ENCODE measurements around the gene E2F3. TPM values are rescaled to one million over a fixed set of nuclear protein-coding genes. Genes with fewer than 3 reads are reported as not detected.

The E2F3 gene
- total RNA-seq, 1 experiment from 2014 or later: 30.2 TPM

DNA sequence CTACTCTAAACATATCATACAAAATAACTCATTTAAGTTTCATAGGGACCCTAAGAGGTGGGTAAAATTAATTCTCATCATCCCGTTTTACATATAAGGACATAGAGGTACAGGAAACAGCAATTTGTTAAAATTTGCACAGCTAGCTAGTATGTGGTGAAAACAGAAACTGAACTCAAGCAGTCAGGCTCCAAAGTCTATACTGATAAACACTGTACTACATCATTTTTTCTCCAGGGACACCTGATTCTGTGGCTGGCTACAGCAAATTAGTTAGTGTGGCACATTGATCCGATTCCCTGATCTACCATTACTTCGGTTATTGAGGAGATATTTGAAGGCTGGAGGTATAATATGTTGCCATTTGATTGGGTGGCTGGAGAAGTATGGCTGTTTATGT is 36.2 kb upstream of the E2F3 start (continued):
- TF ChIP-seq, protein P1, sequence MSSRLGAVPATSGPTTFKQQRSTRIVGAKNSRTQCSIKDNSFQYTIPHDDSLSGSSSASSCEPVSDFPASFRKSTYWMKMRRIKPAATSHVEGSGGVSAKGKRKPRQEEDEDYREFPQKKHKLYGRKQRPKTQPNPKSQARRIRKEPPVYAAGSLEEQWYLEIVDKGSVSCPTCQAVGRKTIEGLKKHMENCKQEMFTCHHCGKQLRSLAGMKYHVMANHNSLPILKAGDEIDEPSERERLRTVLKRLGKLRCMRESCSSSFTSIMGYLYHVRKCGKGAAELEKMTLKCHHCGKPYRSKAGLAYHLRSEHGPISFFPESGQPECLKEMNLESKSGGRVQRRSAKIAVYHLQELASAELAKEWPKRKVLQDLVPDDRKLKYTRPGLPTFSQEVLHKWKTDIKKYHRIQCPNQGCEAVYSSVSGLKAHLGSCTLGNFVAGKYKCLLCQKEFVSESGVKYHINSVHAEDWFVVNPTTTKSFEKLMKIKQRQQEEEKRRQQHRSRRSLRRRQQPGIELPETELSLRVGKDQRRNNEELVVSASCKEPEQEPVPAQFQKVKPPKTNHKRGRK (CRISPR knock-in tag; IDR thresholded peaks at IDR 0.05; ENCODE audit: borderline replicate concordance): no peak

DNA sequence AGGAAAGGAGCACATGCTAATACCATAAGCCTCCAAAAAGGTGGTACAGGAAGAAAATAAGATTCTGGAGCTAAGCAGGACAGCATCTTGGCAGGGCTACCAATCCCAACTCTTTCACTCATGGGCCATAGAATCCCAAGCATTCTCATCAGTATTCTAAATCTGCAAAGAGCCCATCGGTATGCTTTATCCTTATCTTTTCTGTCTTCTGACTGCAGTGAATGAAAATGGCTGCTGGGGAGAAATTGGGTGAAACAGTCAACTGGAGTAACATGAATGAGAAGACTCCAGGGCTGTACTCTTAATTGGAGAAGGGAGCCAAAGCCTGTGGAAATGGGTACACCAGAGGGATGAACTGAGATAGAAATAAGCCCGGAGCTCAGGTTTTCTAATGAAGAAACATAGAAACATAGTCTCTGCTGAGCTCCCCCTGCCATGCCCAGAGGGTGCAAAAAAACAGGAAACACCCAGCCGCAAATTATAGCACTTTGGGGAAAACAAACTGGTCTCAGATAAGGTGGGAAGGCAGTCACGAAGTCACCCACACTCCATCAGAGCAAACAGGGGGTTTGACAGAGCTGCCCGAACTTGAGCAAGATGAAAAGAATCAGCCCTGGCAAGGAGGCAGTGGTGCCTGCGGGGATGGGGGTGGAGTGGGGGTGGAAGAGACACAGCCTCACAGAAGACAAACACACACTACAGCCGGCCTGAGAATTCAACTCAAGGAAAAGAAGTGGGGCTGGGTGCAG is 35.4 kb upstream of the E2F3 start:
- CTCF ChIA-PET: interaction anchor here (0.8 kb wide), 1 partner anchor 240 kb away, joined by 5 read pairs; no protein-coding TSS in a partner anchor
- ATAC-seq (peak; percentile 32), DNase-seq (ENCODE audit: low spot score) (no peak)
- H3K4me1 Mint-ChIP-seq: no peaks in the 10 kb centered on the region
- H3K9me3 Mint-ChIP-seq: peaks cover 8% of the 10 kb centered on the region
- H3K27me3 Mint-ChIP-seq (ENCODE audit: low read depth): no peaks in the 10 kb centered on the region; the same call in 1 of the 2 replicates
- no peaks in the 10 kb centered on the region for H3K36me3 Mint-ChIP-seq
- POLR2A ChIA-PET: interaction anchor here (0.7 kb wide), 1 partner anchor 20 kb away, joined by 3 read pairs; no protein-coding TSS in a partner anchor
- H3K27ac Mint-ChIP-seq: no peak overlapping the region
- TF ChIP-seq ETV6 (CRISPR knock-in tag; IDR thresholded peaks at IDR 0.05) (no peak), ESRRA (CRISPR knock-in tag; IDR thresholded peaks at IDR 0.05; ENCODE audit: borderline replicate concordance) (no peak), GTF2I (CRISPR knock-in tag; conservative IDR thresholded peaks at IDR 0.05) (no peak), RORB (CRISPR knock-in tag; IDR thresholded peaks at IDR 0.05) (no peak), ZNF396 (CRISPR knock-in tag; IDR thresholded peaks at IDR 0.05; ENCODE audit: borderline replicate concordance) (no peak), ZNF263 (CRISPR knock-in tag; IDR thresholded peaks at IDR 0.05; ENCODE audit: low read depth) (no peak)
- TF ChIP-seq, protein P2, sequence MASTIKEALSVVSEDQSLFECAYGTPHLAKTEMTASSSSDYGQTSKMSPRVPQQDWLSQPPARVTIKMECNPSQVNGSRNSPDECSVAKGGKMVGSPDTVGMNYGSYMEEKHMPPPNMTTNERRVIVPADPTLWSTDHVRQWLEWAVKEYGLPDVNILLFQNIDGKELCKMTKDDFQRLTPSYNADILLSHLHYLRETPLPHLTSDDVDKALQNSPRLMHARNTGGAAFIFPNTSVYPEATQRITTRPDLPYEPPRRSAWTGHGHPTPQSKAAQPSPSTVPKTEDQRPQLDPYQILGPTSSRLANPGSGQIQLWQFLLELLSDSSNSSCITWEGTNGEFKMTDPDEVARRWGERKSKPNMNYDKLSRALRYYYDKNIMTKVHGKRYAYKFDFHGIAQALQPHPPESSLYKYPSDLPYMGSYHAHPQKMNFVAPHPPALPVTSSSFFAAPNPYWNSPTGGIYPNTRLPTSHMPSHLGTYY (CRISPR knock-in tag; IDR thresholded peaks at IDR 0.05): no peak
- TF ChIP-seq, protein P3, sequence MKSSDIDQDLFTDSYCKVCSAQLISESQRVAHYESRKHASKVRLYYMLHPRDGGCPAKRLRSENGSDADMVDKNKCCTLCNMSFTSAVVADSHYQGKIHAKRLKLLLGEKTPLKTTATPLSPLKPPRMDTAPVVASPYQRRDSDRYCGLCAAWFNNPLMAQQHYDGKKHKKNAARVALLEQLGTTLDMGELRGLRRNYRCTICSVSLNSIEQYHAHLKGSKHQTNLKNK (CRISPR knock-in tag; IDR thresholded peaks at IDR 0.05): no peak
- TF ChIP-seq, protein P4, sequence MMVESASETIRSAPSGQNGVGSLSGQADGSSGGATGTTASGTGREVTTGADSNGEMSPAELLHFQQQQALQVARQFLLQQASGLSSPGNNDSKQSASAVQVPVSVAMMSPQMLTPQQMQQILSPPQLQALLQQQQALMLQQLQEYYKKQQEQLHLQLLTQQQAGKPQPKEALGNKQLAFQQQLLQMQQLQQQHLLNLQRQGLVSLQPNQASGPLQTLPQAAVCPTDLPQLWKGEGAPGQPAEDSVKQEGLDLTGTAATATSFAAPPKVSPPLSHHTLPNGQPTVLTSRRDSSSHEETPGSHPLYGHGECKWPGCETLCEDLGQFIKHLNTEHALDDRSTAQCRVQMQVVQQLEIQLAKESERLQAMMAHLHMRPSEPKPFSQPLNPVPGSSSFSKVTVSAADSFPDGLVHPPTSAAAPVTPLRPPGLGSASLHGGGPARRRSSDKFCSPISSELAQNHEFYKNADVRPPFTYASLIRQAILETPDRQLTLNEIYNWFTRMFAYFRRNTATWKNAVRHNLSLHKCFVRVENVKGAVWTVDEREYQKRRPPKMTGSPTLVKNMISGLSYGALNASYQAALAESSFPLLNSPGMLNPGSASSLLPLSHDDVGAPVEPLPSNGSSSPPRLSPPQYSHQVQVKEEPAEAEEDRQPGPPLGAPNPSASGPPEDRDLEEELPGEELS (CRISPR knock-in tag; IDR thresholded peaks at IDR 0.05): no peak
- H3K4me3 Mint-ChIP-seq: no peak overlapping the region

DNA sequence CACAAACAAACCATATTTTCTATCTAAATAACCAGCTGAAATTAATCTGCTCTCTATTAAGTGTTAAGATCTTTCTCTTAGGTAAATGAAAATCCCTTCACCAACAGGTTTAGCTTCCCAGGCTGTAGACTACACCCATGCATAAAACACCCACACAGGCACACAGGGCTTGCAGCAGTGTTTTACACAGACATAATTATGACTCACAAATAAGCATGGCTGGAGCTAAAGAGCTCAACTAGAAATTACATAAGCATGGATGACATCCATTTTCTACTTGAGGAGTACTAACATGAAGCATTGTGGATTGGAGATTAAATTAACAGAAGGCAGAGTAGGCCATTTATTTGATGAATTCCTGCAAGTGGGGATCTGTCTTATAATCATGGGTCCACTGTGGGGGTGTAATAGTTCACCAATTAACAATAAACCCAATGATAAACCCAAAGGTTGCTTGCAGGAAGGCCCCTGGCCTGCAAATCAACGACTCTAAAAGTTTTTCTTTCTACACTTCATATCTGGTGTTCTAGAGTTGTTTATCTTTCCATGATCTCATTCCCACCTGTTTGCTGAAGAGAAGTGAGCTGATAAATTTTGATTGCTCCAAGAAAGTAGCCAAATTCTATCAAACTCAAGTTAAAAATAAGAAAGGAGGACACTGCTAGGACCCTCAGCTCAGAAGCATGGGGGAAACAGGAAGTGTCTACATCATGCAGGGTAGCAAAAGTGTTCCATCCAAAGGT is 33.8 kb upstream of the E2F3 start:
- H3K27me3 Mint-ChIP-seq (ENCODE audit: low read depth): no peaks in the 10 kb centered on the region; the same call in 1 of the 2 replicates
- H3K4me1 Mint-ChIP-seq: no peaks in the 10 kb centered on the region
- ATAC-seq (no peak), DNase-seq (ENCODE audit: low spot score) (no peak)
- CTCF ChIA-PET: interaction anchor here (1.0 kb wide), 1 partner anchor 241 kb away, joined by 3 read pairs; no protein-coding TSS in a partner anchor
- POLR2A ChIA-PET: no interaction called here
- no peaks in the 10 kb centered on the region for H3K36me3 Mint-ChIP-seq
- H3K9me3 Mint-ChIP-seq: peaks cover 20% of the 10 kb centered on the region
- no peak overlapping the region for H3K4me3 Mint-ChIP-seq
- H3K27ac Mint-ChIP-seq: no peak overlapping the region
- TF ChIP-seq SMAD3 (CRISPR knock-in tag; IDR thresholded peaks at IDR 0.05; ENCODE audit: borderline replicate concordance) (no peak), SP1 (CRISPR knock-in tag; conservative IDR thresholded peaks at IDR 0.05) (no peak)
- TF ChIP-seq, protein P5, sequence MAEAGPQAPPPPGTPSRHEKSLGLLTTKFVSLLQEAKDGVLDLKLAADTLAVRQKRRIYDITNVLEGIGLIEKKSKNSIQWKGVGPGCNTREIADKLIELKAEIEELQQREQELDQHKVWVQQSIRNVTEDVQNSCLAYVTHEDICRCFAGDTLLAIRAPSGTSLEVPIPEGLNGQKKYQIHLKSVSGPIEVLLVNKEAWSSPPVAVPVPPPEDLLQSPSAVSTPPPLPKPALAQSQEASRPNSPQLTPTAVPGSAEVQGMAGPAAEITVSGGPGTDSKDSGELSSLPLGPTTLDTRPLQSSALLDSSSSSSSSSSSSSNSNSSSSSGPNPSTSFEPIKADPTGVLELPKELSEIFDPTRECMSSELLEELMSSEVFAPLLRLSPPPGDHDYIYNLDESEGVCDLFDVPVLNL (CRISPR knock-in tag; IDR thresholded peaks at IDR 0.05; ENCODE audit: borderline replicate concordance, low read depth): no peak
- TF ChIP-seq, protein P6, sequence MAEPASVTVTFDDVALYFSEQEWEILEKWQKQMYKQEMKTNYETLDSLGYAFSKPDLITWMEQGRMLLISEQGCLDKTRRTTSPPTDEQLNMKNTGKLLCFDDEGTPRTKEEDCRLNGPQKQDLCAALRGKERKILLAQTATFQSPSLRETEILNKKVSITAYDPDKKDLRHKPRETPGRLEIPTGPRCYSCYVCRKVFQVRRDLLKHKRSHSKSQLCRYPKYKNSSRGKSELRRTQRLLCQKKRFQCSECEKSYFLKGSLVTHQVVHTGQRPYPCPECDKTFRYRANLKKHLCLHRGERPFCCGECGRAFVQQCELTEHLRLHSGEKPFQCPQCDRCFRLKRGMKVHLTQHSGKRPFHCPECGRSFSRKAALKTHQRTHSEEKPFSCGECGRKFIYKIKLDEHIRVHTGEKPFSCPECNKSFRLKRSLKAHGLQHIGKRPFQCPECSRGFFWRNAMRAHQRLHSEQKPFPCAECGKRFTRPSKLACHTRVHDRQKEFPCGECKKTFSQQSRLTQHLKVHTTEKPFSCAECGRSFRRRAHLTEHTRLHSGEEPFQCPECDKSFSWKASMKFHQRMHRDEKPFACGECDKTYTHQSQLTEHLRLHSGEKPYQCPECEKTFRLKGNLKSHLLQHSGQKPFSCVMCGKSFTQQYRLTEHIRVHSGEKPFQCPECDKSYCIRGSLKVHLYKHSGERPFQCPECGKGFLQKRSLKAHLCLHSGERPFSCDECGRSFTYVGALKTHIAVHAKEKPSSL (CRISPR knock-in tag; conservative IDR thresholded peaks at IDR 0.05): no peak
- TF ChIP-seq, protein P7, sequence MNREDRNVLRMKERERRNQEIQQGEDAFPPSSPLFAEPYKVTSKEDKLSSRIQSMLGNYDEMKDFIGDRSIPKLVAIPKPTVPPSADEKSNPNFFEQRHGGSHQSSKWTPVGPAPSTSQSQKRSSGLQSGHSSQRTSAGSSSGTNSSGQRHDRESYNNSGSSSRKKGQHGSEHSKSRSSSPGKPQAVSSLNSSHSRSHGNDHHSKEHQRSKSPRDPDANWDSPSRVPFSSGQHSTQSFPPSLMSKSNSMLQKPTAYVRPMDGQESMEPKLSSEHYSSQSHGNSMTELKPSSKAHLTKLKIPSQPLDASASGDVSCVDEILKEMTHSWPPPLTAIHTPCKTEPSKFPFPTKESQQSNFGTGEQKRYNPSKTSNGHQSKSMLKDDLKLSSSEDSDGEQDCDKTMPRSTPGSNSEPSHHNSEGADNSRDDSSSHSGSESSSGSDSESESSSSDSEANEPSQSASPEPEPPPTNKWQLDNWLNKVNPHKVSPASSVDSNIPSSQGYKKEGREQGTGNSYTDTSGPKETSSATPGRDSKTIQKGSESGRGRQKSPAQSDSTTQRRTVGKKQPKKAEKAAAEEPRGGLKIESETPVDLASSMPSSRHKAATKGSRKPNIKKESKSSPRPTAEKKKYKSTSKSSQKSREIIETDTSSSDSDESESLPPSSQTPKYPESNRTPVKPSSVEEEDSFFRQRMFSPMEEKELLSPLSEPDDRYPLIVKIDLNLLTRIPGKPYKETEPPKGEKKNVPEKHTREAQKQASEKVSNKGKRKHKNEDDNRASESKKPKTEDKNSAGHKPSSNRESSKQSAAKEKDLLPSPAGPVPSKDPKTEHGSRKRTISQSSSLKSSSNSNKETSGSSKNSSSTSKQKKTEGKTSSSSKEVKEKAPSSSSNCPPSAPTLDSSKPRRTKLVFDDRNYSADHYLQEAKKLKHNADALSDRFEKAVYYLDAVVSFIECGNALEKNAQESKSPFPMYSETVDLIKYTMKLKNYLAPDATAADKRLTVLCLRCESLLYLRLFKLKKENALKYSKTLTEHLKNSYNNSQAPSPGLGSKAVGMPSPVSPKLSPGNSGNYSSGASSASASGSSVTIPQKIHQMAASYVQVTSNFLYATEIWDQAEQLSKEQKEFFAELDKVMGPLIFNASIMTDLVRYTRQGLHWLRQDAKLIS (CRISPR knock-in tag; IDR thresholded peaks at IDR 0.05; ENCODE audit: borderline replicate concordance): no peak

All from WTC11 (cell line).